Measurements from ENCODE around the gene PPP4R4.
"Not testable (repeated sequence)": the region's sequence is repeated elsewhere in the genome, so short reads cannot be mapped to it uniquely, and the experiment has no call there.

Gene PPP4R4

DNA sequence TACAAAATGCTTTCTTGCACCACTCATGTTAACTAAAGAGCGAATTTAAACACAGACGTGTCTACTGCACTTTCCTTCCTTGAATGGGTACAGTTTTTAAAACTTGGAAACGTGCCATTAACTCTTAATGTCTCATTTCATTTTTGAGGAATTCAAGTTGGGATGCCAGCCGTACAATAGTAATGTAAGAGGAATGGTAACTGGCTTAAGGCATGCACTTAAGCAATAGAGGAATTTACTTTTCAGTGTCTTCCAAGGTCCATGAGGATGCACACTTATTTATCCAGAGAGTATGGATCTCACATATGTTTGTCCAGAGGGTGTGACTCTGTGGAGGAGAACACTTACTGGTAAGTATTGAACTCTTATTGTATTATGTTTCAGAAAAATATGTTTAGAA, 52.9 kb downstream of the PPP4R4 start:
- DNase-seq (ENCODE audit: extremely low read depth, low read depth), result peak; percentile 23
- TF ChIP-seq, protein P1, sequence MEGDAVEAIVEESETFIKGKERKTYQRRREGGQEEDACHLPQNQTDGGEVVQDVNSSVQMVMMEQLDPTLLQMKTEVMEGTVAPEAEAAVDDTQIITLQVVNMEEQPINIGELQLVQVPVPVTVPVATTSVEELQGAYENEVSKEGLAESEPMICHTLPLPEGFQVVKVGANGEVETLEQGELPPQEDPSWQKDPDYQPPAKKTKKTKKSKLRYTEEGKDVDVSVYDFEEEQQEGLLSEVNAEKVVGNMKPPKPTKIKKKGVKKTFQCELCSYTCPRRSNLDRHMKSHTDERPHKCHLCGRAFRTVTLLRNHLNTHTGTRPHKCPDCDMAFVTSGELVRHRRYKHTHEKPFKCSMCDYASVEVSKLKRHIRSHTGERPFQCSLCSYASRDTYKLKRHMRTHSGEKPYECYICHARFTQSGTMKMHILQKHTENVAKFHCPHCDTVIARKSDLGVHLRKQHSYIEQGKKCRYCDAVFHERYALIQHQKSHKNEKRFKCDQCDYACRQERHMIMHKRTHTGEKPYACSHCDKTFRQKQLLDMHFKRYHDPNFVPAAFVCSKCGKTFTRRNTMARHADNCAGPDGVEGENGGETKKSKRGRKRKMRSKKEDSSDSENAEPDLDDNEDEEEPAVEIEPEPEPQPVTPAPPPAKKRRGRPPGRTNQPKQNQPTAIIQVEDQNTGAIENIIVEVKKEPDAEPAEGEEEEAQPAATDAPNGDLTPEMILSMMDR (IDR thresholded peaks at IDR 0.05; ENCODE audit: low read depth, low read length), result no peak

GRCh38 chr14:94237046-94237445, 62.9 kb downstream of the PPP4R4 start:
- no peak for DNase-seq (ENCODE audit: extremely low read depth, low read depth)
- TF ChIP-seq, protein P1 (IDR thresholded peaks at IDR 0.05; ENCODE audit: low read depth, low read length), result no peak

GRCh38 chr14:94237983-94238382, 63.9 kb downstream of the PPP4R4 start:
- no peak for DNase-seq (ENCODE audit: extremely low read depth, low read depth)
- TF ChIP-seq, protein P1 (IDR thresholded peaks at IDR 0.05; ENCODE audit: low read depth, low read length), result no peak

- no peak for DNase-seq (ENCODE audit: extremely low read depth, low read depth)
- TF ChIP-seq, protein P1 (IDR thresholded peaks at IDR 0.05; ENCODE audit: low read depth, low read length), result no peak
Observed at GRCh38 chr14:94239406-94239805, 65.3 kb downstream of the PPP4R4 start.

DNA sequence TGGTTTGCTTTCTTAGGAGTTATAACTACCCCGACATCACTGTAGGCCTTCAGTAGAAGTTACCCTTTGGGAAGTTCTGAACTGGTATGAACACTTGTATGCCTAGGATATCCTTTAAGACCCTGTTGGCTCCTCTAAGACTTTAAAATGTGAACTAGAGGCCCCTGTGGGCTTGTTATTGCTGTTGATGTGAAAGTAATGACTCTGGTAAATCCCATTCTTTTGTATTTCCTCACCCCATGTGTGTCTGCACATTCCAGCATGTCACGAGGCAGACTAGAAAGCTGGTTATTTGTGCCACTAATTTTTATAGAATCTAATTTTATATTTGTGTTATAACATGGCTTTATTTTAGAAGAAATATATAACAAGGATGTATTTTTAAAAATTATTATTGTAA, 70.1 kb downstream of the PPP4R4 start:
- TF ChIP-seq, protein P1 (IDR thresholded peaks at IDR 0.05; ENCODE audit: low read depth, low read length), result no peak
- DNase-seq (ENCODE audit: extremely low read depth, low read depth), result no peak

- DNase-seq (ENCODE audit: extremely low read depth, low read depth), result not testable (repeated sequence)
Observed at GRCh38 chr14:94264195-94264594, 90.1 kb downstream of the PPP4R4 start.

DNA sequence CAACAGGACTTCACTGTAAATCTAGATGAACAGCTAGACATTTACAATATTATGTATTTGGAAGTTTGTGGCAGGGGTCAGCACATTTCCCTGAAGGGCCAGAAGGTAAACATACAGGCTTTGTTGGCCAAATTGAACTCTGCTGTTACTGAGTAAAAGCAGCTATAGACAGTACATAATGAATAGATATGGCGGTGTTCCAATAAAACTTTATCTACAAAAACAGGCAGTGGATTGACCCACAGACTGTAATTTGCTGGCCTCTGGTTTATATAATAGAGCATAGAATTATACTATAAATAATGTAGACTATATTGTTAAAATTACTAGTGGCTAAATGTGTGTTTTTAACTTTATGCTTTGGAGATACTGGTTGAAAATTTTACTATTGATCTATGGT, 93.2 kb downstream of the PPP4R4 start:
- DNase-seq (ENCODE audit: extremely low read depth, low read depth), result no peak
- TF ChIP-seq, protein P1 (IDR thresholded peaks at IDR 0.05; ENCODE audit: low read depth, low read length), result no peak

DNA sequence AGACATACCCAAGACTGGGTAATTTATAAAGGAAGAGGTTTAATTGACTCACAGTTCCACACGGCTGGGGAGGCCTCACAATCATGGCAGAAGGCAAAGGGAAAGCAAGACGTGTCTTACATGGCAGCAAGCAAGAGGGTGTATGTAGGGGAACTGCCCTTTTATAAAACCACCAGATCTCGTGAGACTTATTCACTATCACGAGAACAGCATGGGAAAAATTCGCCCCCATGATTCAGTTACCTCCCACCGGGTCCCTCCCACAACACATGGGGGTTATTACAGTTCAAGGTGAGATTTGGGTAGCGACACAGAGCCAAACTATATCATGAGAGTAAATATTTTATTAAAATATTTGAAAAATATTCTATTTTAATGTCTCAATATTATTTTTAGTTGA, 94.5 kb downstream of the PPP4R4 start:
- DNase-seq (ENCODE audit: extremely low read depth, low read depth), result not testable (repeated sequence)

DNA sequence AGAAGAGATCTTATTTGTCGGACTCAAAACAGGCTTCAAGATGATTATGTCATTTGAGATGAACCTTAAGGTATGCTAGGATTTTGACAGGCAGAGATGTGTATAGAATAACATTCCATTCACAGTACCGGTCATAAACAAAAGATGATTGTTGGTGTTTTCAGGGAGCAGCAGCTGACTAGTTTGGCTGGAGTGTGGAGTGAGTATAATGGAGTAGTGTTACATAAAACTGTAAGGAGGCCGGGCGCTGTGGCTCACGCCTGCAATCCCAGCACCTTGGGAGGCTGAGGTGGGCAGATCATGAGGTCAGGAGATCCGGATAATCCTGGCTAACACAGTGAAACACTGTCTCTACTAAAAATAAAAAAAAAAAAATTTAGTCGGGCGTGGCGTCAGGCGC, 95.0 kb downstream of the PPP4R4 start:
- DNase-seq (ENCODE audit: extremely low read depth, low read depth), result no peak
- TF ChIP-seq, protein P1 (IDR thresholded peaks at IDR 0.05; ENCODE audit: low read depth, low read length), result no peak

GRCh38 chr14:94276898-94277561, 102.9 kb downstream of the PPP4R4 start:
- DNase-seq (ENCODE audit: extremely low read depth, low read depth), result not testable (repeated sequence)

Data from AG09319 (cell line).